Tibial nerve (tissue), 4 donors: ENCODE results near the gene TOR1AIP2.

Experiments
- EP300 ChIP-seq, 2 donors: sonication (generic); formaldehyde crosslinking; IDR thresholded peaks; one replicate each; pipeline ENCODE4 v1.6.1; 2017; ENCODE audit warnings: antibody characterized with exemption in 2 of 2, mild to moderate bottlenecking in 1 of 2
- POLR2A ChIP-seq, 2 donors: fragments of 450-650 bp; IDR thresholded peaks; one replicate each; pipeline ENCODE4 v1.6.1; 2017; ENCODE audit warnings: antibody characterized with exemption in 2 of 2, mild to moderate bottlenecking in 2 of 2, moderate library complexity in 2 of 2
- TF ChIP-seq, protein P1 (sequence below), 5 experiments: fragments of 200-600 bp in 3 of 5; fragments of 450-650 bp in 2 of 5; sonication (generic) in 3 of 5; IDR thresholded peaks; one replicate each; pipeline ENCODE4 v1.5.1; 2016 to 2019; ENCODE audit warnings: antibody characterized with exemption in 5 of 5, mild to moderate bottlenecking in 3 of 5, moderate library complexity in 2 of 5

DNA sequence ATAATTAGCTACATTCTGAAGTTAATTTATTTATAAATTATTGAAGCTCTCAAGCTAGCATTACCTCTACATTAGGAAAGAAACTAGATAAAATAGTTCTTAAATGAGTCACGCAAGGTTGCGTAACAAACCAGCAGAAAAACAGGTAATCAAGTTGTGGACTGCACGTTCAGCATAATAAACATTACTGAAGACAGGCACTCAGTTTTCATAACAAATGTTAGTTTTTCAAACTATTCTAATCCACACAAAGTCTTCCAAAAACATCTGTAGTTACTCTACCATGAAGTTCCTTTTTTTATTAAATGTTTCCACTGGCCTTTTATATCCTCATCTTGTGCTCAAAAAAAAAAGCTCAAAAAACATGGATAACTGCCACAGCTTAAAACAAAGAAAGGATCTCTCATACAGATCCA lies 1.3 kb downstream of the TOR1AIP2 start:
- TF ChIP-seq, protein P1, sequence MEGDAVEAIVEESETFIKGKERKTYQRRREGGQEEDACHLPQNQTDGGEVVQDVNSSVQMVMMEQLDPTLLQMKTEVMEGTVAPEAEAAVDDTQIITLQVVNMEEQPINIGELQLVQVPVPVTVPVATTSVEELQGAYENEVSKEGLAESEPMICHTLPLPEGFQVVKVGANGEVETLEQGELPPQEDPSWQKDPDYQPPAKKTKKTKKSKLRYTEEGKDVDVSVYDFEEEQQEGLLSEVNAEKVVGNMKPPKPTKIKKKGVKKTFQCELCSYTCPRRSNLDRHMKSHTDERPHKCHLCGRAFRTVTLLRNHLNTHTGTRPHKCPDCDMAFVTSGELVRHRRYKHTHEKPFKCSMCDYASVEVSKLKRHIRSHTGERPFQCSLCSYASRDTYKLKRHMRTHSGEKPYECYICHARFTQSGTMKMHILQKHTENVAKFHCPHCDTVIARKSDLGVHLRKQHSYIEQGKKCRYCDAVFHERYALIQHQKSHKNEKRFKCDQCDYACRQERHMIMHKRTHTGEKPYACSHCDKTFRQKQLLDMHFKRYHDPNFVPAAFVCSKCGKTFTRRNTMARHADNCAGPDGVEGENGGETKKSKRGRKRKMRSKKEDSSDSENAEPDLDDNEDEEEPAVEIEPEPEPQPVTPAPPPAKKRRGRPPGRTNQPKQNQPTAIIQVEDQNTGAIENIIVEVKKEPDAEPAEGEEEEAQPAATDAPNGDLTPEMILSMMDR (IDR thresholded peaks at IDR 0.05): no peak
- TF ChIP-seq EP300 (IDR thresholded peaks at IDR 0.05): peak in 1 of 2 donors; percentile 35
- no peak for TF ChIP-seq POLR2A (IDR thresholded peaks at IDR 0.05)
